Stimulated activated CD8-positive, alpha-beta memory T cell treated with anti-CD3 and anti-CD28 coated beads, Interleukin-4, amount 100 ng/mL, for 48 hours (primary cell): Measurements from ENCODE around the gene KCNIP4.

Experiments used
- DNase-seq: peaks from one replicate; pipeline ENCODE4 v3.0.0-alpha.2; 2020

Gene KCNIP4

GRCh38 chr4:21544955-21545354, 403.6 kb downstream of the KCNIP4 start:
- no peak for DNase-seq

DNA sequence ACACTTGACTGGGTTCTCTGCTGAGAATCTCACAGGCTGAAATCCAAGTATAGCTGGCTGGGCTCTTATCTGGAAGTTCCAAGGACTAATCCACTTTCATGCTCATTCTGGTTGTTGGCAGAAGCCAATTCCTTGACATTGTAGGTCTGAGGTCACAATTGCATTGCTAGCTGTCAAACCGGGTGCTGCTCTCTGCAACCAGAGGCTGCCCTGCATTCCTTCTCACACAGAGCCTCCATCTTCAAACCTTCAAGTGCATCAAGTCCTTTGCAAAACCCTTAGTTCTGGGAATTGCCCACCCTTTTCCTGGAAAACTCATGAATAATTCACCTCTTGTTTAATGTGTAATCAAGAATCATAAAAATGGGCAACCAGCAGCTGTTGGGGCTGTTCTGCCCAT, 404.2 kb downstream of the KCNIP4 start:
- DNase-seq, result no peak

- DNase-seq, result no peak
Observed at GRCh38 chr4:21543514-21543913, 405.1 kb downstream of the KCNIP4 start.

GRCh38 chr4:21535898-21536297, 412.7 kb downstream of the KCNIP4 start:
- DNase-seq, result no peak

DNA sequence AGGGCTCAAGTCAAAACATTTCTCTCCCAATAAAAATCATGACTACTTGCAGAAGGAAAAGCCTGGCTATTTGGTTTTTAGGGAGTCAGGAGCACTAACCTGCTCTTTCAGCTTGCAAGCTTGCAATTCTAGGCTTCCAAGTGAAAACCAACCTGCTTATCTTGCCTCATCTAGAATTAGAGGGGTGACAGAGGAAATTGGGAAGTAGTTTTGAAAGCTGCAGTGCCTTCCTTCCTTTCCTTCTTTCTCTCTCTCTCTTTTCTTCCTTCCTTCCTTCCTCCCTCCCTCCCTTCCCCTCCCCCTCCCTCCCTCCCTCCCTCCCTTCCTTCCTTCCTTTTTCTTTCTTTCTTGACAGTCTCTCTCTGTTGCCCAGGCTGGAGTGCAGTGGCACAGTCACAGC, 417.5 kb downstream of the KCNIP4 start:
- no peak for DNase-seq

DNA sequence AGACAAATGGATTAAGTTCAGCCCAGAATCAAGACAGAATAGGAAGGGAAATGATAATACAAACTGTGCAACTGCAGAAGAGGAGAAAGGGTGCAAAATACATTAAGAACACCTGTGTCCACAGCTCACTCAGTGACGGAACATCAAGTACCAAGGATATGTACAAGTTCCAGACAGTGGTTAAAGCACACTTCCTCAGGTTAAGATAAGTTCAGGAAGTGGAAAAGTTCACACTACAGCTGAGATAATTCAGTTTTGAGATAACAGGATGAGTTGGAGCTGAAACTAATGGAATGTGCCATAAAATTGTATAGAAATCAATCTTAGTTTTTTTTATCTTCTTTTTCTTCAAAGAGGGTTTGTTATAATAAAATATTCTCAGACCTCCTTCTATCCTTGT, 419.4 kb downstream of the KCNIP4 start:
- no peak for DNase-seq

- no peak for DNase-seq
Observed at GRCh38 chr4:21522296-21522695, 426.3 kb downstream of the KCNIP4 start.

DNA sequence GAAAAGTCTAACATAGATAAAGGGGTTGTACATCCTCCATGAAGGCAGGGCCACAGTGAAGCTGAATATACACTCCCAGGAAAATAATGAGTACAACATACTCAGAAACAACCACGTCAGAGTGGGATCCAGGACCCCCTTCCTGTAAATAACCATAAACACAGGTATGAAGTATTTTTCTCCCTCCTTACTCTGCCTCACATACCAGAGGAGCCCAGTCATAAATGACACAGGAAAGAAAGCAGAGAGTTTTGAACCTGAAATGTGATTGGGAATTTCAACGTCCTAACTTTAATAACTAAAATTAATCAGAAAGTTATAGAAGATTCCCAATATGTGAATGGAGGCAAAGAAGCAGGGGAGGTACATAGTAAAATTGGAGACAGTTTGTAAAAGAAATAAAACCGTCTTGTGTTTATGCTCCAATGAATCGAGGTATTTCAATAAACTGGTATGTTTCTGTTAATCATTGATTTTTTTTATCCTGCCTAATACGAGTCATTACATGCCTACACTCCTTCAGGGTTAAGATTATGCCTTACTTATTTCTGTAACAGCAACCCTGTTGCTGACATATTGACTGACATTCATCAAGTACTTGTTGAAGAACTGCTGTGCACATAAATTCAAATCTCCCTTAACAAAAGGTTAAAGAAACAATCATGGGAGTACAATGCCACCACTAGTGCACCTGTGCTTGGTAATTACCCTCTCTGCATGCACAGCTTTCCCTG, 431.3 kb downstream of the KCNIP4 start:
- DNase-seq, result no peak

GRCh38 chr4:21514022-21514694, 434.4 kb downstream of the KCNIP4 start:
- DNase-seq, result no peak

DNA sequence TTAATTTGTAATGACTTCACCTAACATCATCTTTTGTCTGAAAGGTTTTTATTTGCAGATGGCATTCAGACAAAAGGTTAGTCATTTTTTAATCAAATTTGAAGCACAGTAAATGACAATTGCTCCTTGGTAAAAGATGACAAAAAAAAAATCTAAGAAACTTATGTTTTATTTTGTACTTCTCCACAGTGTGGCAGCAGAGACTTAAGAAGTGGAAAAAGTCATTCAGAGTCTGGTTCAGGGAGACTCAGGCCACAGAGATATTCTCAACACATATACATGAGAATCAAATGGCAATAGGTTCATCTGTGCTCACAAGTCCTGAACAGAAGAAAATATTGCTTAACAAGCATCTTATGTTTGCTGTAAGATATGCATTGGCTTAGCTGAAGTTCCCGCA, 436.2 kb downstream of the KCNIP4 start:
- no peak for DNase-seq

DNA sequence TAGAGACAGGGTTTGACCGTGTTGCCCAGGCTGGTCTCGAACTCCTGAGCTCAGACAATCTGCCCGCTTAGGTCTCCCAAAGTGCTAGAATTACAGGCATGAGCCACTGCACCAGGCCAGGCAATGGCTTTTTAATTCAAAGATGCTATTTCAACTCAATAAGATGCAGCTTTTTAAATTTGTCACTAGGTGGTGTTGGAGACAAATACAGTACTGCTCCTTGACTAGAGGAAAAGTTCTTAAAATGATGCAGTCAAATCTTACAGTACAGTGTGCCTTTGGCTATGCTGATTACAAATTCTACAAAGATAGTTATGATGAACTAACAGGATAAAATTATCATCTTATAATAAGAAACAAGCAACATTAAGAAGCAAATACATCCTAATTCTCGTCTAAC, 441.1 kb downstream of the KCNIP4 start:
- DNase-seq, result no peak

DNA sequence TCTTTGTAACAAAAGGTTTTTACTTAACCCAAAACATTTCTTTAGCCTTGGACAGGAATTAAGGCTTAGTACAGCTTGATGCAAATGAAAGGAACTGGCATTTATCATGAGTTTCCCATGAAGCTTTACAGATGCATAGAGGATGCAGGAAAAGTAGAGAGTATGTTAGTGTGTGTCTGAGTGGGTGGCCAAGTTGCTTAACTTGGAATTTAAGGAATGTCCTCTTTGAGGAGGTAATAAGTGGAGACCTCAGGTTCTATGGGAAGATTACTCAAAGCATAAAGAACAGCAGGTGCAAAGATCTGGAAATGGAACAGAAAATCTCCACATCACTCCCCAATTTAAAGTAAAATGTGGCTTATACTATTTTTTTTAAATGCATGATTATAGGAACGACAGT, 457.9 kb downstream of the KCNIP4 start:
- DNase-seq, result no peak

DNA sequence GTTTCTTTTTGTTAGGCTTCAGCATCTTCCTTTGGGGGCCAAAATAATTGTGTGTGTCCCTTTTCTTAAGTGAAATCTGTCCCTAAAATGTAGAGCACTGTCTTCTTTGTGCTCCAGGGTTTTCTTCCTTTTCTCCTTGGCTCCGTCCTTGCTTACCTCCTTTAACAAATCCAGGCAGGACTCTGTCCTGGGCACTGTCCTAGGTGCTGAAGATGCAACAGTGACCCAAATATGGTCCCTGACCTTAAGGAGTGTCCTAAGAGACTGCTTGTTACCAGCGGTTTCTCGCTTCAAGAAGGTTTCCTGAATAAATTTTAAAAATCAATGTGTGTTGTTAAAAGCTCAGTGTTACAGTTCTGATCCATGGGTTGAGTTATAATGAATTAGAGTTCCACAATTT, 471.8 kb downstream of the KCNIP4 start:
- no peak for DNase-seq

GRCh38 chr4:21474195-21474594, 474.4 kb downstream of the KCNIP4 start:
- no peak for DNase-seq

GRCh38 chr4:21470535-21470934, 478.0 kb downstream of the KCNIP4 start:
- no peak for DNase-seq

DNA sequence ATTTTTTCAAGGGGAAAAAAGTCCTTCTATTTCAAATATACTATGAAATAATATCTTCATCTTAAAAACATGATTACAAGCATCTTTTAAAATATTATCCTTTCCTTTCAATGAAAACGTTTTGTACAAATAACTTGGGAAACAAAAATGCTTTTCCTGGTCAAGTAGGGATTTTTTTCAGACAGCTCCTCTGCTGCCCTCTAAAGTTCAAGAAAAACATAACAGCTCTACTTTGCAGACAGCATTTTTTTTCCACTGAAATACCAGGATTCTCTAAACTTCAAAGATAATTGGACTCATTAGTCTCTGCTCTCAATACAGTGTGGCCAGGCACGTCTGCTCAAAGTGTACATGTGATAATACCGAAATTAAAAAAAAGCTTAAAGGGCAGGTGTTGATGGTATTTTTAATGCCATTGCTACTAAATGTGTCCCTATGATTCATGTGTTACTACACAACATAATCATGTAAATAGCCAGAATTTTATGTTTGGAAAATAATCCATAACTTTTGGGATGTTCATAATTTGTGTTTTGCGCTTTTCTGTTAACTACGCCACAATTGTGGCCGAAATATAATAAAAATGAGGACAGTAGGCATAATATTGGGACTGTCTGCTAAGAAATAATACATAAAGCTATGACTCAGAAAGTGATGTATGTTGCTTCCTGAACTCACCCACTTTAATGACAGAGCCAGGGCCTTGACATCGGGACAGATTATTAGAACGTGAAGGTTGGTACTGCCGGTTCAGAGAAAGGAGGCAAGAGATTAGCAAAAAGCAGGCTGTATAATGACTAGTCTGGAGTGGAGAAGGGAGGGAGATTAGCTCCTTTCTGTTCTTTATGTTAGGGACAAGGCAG, 478.9 kb downstream of the KCNIP4 start:
- DNase-seq, result no peak

GRCh38 chr4:21467551-21467950, 481.0 kb downstream of the KCNIP4 start:
- no peak for DNase-seq

- no peak for DNase-seq
Observed at GRCh38 chr4:21457086-21457840, 491.3 kb downstream of the KCNIP4 start.

DNA sequence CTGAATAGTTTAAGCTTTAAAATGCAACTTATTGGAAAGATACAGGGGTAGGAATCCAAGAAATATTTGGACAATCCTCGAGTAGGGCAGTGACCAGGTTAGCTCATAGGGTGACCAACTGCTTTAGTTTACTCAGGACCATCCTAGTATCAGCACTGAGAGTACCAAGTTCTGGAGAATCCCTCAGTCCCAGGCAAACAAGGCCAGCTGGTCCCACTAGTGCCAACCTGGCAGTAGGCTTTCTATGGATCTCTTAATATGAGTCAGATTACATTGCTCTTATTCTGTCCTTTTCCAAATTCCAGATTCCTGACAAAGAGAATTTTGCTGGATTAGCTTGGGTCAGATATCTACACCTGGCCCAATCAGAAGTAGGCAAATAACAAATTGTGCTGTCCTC, 493.7 kb downstream of the KCNIP4 start:
- no peak for DNase-seq

DNA sequence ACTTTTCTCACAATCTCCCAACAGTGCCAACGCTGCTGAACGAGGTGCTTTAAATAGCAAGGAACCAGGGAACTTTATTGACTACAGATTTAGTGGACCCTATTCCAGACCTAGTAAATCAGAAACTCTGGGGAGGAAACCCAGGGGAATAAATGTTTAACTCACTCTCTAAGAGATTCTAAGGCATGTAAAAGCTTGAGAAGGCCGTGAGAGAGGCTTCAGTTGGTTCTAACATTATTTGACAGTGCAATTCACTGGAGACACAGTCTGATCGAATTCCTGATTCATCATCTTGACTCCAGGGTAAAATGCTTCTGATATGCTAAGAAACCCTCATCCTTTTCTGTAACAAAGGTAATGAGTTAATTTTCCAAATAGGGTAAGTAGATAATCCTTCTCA, 494.4 kb downstream of the KCNIP4 start:
- DNase-seq, result no peak

DNA sequence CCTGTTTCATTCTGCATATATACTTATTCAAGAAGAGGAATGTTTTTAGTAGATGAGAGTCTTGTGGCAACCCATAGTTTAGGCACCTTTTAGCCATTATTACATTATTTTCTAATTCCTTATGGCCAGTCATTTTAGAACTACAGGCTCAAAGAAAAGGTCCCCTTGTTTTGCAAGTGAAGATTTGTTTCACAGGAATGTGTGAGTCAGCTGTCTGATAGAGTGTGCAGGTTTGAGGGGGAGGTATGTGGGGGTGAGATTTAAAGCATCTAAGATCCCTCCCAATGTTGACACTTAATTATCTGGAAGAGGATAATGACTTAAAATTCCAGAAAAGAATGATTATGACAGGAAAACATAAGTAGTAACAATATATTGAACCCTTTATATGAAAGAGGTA, 495.6 kb downstream of the KCNIP4 start:
- DNase-seq, result no peak

DNA sequence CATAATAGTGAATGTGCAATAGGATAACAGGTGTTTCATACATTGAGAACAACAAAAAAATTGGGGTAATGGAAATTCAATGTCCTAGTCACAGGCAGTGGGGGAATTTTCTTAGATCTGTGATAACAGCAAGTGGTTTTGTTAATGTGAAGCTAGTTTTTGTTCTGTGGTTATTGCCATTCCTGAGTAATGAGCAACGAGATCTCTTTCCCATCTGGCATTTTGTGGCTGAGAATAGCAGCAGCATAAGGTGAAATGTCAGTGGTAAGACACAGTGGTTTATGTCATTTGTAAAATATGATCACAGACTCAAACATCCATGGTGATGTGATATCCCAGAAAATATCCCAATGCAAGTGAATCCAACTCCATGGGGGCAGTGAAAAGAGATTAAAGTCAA, 497.5 kb downstream of the KCNIP4 start:
- no peak for DNase-seq

DNA sequence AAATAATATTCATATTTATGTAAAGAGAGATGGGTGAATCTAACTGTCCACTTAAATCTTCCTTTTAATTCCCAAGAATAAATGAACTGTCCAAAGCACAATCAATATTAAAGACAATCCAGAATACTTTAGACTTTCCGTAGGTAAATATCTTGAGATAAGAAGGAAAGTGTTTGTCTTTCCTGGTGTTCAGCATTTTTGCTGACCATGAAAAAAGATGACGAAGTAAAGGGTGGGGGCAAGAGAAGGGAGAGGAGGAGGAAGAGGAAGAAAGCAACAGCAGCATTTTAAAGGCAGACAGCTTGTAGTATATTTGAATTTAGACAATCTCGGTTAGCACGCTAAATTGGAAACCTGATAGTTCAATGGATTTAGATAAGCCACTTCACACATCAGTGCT, 498.2 kb downstream of the KCNIP4 start:
- DNase-seq, result no peak
